ENCODE results near the gene ATP9B. TPM values are rescaled to one million over a fixed set of nuclear protein-coding genes. Genes with fewer than 3 reads are reported as not detected.

ATP9B gene
- total RNA-seq, 1 donor from 2014 or later, result 45.3 TPM

DNA sequence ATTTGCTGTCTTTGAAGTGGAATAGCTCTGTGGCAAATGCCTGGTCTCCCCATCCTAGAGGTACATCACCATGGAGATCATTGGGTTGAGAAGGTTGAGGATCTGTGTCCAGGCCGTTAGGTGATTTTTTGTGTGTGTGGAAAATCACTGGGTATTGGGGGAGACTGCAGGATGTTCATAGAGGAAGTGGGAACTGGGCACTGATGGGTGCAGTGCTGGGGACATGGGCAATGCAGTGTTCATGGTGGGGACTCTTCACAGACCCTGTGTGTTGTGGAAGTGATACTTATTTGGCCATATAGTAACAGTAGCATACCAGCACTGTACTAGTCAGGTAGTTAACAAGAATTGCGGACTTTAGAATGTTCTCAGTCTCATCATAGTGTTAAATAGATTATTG lies 34.9 kb downstream of the ATP9B start:
- Mint-ChIP-seq H3K9me3 (ENCODE audit: low read depth) (peaks cover 2% of the 10 kb centered on the region), H3K27ac (no peak overlapping the region), H3K27me3 (no peaks in the 10 kb centered on the region), H3K4me1 (ENCODE audit: low read depth) (peaks cover 15% of the 10 kb centered on the region), H3K4me3 (ENCODE audit: low read depth) (no peak overlapping the region), H3K36me3 (ENCODE audit: insufficient read depth) (peaks cover 16% of the 10 kb centered on the region)
- DNase-seq (ENCODE audit: low spot score, unreplicated experiment), result no peak
- no peak for TF ChIP-seq CTCF (IDR thresholded peaks at IDR 0.05; ENCODE audit: unreplicated experiment)

DNA sequence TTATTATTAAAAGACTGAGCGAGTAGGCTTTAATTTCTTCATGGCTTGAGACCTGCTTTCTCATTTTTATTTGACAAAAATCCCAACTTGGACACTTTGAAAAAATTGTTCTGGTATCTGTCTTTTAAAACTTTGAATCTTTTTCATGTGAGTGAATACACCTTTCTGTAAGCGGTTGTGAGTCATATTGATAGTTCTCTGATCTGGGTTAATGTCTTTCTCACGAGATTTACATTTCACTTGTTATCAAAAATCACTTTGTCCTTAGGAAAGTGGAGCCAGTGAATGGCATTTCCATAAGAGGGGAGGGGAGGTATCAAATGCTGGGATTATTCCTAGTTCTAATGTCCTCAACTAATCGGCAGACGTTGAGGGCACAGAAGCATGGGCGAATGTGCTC lies 36.3 kb downstream of the ATP9B start:
- H3K27me3 Mint-ChIP-seq, result no peaks in the 10 kb centered on the region
- no peaks in the 10 kb centered on the region for H3K9me3 Mint-ChIP-seq (ENCODE audit: low read depth)
- TF ChIP-seq CTCF (IDR thresholded peaks at IDR 0.05; ENCODE audit: unreplicated experiment), result no peak
- H3K4me1 Mint-ChIP-seq (ENCODE audit: low read depth), result peaks cover 15% of the 10 kb centered on the region
- H3K36me3 Mint-ChIP-seq (ENCODE audit: insufficient read depth), result peaks cover 13% of the 10 kb centered on the region
- H3K27ac Mint-ChIP-seq, result no peak overlapping the region
- no peak for DNase-seq (ENCODE audit: low spot score, unreplicated experiment)
- no peak overlapping the region for H3K4me3 Mint-ChIP-seq (ENCODE audit: low read depth)

DNA sequence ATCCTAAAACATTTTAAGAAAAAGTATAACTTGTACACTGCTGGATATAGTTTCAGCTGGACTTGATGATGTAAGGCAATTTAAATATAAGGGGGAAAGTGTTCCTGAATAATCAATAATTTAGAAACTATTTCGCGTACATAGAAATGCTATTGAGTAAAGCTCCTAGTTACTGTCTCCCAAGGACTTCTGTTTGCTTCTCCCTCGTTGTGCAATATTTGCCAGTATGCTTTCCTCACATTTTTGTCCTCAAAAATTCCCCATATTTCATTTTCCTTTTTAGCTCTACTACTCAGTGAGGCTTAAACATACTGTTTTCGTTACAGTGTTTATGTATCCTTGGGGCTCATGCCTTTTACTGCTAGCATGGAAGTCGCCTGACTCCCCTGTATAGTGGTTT lies 36.9 kb downstream of the ATP9B start:
- H3K27me3 Mint-ChIP-seq, result no peaks in the 10 kb centered on the region
- H3K9me3 Mint-ChIP-seq (ENCODE audit: low read depth), result no peaks in the 10 kb centered on the region
- H3K4me1 Mint-ChIP-seq (ENCODE audit: low read depth), result peaks cover 15% of the 10 kb centered on the region
- H3K36me3 Mint-ChIP-seq (ENCODE audit: insufficient read depth), result peaks cover 10% of the 10 kb centered on the region
- DNase-seq (ENCODE audit: low spot score, unreplicated experiment), result no peak
- H3K27ac Mint-ChIP-seq, result no peak overlapping the region
- no peak for TF ChIP-seq CTCF (IDR thresholded peaks at IDR 0.05; ENCODE audit: unreplicated experiment)
- H3K4me3 Mint-ChIP-seq (ENCODE audit: low read depth), result no peak overlapping the region

DNA sequence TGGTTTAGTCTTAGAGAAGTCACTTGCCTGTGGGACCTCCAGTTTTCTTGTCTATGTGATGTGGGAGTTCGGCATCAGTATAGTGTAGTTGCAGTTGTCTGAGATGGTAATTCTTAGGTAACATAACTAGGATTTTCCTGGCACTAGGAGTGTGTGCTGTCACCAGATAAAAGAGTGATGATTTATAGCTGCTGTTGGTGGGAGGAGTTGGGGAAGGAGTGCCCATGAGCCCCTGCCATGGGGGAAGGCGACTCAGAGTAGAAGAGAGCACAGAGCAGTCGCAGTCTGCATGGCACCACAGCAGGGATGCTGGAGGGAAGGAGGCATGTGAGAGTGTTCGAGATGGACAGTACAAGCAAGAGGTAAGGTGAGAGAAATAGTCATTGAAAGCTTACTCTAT lies 38.7 kb downstream of the ATP9B start:
- Mint-ChIP-seq H3K9me3 (ENCODE audit: low read depth) (no peaks in the 10 kb centered on the region), H3K4me3 (ENCODE audit: low read depth) (no peak overlapping the region), H3K36me3 (ENCODE audit: insufficient read depth) (peaks cover 3% of the 10 kb centered on the region), H3K4me1 (ENCODE audit: low read depth) (peaks cover 21% of the 10 kb centered on the region), H3K27me3 (no peaks in the 10 kb centered on the region), H3K27ac (no peak overlapping the region)
- DNase-seq (ENCODE audit: low spot score, unreplicated experiment), result no peak
- TF ChIP-seq CTCF (IDR thresholded peaks at IDR 0.05; ENCODE audit: unreplicated experiment), result no peak

DNA sequence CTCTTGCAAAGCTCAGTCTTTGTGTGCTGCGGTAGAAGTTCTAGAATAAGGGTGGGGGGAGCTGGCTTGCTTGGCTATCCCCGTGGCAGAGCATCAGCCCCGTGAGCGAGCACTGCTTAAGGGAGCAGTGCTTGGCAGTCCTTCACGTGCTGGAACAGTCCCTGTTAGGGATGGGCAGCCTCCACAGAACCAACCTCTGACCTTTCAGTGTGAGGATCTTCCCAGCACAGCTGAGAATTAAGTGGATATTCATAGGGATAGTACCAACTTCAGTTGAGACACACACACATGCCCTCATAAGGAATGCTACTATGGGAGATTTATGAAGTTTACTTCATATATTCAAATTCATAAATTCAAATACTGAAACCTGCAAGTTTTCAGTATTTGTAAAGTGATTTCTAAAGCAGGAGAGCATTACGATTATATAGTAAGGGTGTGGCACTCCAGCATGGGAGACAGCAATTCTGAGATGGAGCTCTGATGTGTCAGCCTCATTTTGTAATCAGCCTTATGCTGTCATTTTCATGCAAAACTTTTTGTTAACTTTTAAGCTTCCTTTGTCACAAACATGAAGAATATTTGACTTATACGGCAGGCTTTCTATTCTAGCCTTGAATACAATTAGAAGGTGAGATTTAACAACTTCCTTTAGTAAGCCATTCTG lies 39.5 kb downstream of the ATP9B start:
- peaks cover 3% of the 10 kb centered on the region for H3K36me3 Mint-ChIP-seq (ENCODE audit: insufficient read depth)
- no peak for DNase-seq (ENCODE audit: low spot score, unreplicated experiment)
- no peaks in the 10 kb centered on the region for H3K27me3 Mint-ChIP-seq
- H3K4me3 Mint-ChIP-seq (ENCODE audit: low read depth), result no peak overlapping the region
- H3K9me3 Mint-ChIP-seq (ENCODE audit: low read depth), result no peaks in the 10 kb centered on the region
- H3K4me1 Mint-ChIP-seq (ENCODE audit: low read depth), result peaks cover 21% of the 10 kb centered on the region
- no peak overlapping the region for H3K27ac Mint-ChIP-seq
- no peak for TF ChIP-seq CTCF (IDR thresholded peaks at IDR 0.05; ENCODE audit: unreplicated experiment)

Data from progenitor cell of endocrine pancreas (in vitro differentiated cells).